ENCODE measurements around the gene NUP210L.

DNA sequence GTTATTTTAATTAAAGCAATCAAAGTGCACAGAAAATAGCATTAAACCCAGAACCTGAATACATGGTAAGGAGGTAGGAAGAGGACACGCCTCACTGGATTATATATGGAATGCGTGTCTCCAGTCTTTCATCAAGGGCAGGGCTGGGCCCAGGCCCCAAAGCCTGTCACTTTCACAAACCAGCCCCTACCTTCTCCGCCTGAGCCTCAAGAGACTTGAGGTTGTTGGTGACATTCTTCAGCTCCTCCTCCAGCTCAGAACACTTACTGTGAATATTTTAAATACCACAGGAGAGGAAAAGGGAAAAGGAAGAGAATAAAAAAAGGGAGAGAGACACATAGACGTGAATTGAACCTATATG is 16.3 kb upstream of the NUP210L start:
- TF ChIP-seq EZH2phosphoT487 (IDR thresholded peaks at IDR 0.05; ENCODE audit: insufficient read depth, low read depth) (no peak), EZH2 (IDR thresholded peaks at IDR 0.05; ENCODE audit: insufficient read depth, poor library complexity, severe bottlenecking) (no peak)

Measured in GM23248 (cell line).